ENCODE data around the gene TATDN2.

The TATDN2 gene

DNA sequence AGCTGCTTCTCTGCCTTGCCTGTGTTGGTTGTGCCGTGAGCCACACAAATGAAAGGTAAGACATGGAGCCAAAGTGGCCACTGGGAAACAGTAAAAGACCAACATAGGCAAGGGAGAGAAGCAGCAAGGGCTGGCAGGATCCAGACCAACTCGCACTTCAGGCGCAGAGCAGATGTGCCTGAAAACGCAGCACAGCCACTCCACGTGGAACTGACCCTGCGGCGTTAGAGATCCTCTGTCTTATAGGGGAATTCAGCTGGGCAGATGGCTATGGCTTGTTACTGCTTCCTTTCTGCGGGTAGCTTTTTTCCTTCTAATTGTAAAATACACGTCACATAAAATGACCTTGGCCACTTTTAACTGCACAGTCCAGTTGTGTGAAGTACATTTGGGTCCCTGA, 54.8 kb downstream of the TATDN2 start:
- H3K4me3 ChIP-seq (ENCODE audit: low read depth, low read length) = no peak overlapping the region
- DNase-seq (ENCODE audit: low read depth) = no peak
- TF ChIP-seq, protein P1, sequence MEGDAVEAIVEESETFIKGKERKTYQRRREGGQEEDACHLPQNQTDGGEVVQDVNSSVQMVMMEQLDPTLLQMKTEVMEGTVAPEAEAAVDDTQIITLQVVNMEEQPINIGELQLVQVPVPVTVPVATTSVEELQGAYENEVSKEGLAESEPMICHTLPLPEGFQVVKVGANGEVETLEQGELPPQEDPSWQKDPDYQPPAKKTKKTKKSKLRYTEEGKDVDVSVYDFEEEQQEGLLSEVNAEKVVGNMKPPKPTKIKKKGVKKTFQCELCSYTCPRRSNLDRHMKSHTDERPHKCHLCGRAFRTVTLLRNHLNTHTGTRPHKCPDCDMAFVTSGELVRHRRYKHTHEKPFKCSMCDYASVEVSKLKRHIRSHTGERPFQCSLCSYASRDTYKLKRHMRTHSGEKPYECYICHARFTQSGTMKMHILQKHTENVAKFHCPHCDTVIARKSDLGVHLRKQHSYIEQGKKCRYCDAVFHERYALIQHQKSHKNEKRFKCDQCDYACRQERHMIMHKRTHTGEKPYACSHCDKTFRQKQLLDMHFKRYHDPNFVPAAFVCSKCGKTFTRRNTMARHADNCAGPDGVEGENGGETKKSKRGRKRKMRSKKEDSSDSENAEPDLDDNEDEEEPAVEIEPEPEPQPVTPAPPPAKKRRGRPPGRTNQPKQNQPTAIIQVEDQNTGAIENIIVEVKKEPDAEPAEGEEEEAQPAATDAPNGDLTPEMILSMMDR (IDR thresholded peaks at IDR 0.05; ENCODE audit: low read depth, low read length) = no peak
- TF ChIP-seq, protein P2, sequence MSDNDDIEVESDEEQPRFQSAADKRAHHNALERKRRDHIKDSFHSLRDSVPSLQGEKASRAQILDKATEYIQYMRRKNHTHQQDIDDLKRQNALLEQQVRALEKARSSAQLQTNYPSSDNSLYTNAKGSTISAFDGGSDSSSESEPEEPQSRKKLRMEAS (IDR thresholded peaks at IDR 0.05; ENCODE audit: low read depth, low read length) = no peak
- TF ChIP-seq POLR2A (IDR thresholded peaks at IDR 0.05; ENCODE audit: extremely low read depth, insufficient read length) (no peak), MYC (IDR thresholded peaks at IDR 0.05; ENCODE audit: low read depth, low read length) (no peak)

DNA sequence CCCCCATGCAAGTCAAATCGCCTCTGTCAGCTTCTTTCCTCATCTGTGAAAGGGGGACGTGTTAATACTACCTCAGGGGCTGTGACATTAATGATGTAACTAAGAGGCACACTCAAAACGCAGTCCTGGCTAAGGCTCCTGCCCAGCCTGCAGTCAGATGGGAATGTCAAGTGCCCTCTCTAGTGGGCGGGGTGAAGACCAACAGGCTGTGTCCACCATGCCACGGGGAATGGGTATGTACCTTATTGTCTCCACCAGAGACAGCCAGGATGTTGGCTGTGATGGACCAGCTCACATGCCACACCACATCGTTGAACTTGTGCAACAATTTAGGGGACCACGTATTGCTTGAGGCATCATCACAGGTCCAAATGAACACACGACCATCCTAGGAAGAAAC, 55.5 kb downstream of the TATDN2 start:
- TF ChIP-seq MYC (IDR thresholded peaks at IDR 0.05; ENCODE audit: low read depth, low read length) (no peak), POLR2A (IDR thresholded peaks at IDR 0.05; ENCODE audit: extremely low read depth, insufficient read length) (no peak)
- TF ChIP-seq, protein P2 (IDR thresholded peaks at IDR 0.05; ENCODE audit: low read depth, low read length) = no peak
- TF ChIP-seq, protein P1 (IDR thresholded peaks at IDR 0.05; ENCODE audit: low read depth, low read length) = no peak
- no peak overlapping the region for H3K4me3 ChIP-seq (ENCODE audit: low read depth, low read length)
- no peak for DNase-seq (ENCODE audit: low read depth)

DNA sequence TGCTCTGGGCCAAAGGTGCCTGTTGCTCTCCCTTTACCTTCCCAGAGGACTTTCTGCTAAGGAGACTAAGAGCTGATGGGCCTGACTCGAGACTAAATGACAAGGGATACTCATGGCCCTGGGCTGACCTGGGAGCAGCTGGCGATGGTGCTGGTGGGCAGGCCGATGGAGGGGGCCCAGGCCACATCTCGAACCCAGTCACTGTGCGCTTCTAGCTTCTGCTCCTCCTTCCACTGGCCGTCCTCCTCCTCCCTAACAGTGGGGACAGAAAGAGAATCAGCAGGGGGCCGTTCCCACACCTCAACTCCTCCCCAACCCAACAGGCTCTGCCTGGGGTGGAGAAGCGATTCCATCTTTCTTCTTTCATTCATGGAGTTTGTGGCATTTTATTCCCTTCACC, 56.6 kb downstream of the TATDN2 start:
- no peak for DNase-seq (ENCODE audit: low read depth)
- TF ChIP-seq, protein P1 (IDR thresholded peaks at IDR 0.05; ENCODE audit: low read depth, low read length) = no peak
- TF ChIP-seq, protein P2 (IDR thresholded peaks at IDR 0.05; ENCODE audit: low read depth, low read length) = no peak
- TF ChIP-seq POLR2A (IDR thresholded peaks at IDR 0.05; ENCODE audit: extremely low read depth, insufficient read length) = no peak
- no peak for TF ChIP-seq MYC (IDR thresholded peaks at IDR 0.05; ENCODE audit: low read depth, low read length)
- no peak overlapping the region for H3K4me3 ChIP-seq (ENCODE audit: low read depth, low read length)

DNA sequence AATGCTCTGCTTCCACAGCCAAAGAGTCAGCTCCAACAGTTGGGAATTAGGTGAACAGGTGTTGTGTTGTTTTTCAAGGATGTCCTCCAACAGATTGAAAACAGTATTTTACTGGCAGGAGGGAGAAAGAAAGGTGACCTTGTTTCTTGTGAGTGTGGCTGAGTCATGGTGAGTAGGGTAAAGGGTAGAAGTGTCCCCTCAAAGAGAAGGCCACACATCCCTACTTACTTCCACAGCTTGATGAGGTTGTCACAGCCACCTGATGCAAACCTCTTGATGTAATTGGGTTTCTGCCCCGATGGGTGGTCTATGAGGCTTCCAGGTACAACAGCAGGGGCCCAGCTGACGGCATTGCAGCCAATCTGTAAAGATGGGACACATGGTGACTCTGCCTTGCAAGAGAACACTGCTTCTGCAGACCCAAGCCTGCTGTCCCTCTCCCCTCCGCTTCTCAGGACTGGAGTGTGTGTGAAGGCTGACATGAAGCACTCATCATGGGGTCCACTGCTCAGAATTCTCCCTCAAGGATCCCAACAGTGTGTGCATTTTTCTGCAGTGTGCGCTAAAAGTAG, 57.2 kb downstream of the TATDN2 start:
- no peak for DNase-seq (ENCODE audit: low read depth)
- TF ChIP-seq POLR2A (IDR thresholded peaks at IDR 0.05; ENCODE audit: extremely low read depth, insufficient read length) = no peak
- TF ChIP-seq MYC (IDR thresholded peaks at IDR 0.05; ENCODE audit: low read depth, low read length) = no peak
- TF ChIP-seq, protein P2 (IDR thresholded peaks at IDR 0.05; ENCODE audit: low read depth, low read length) = no peak
- TF ChIP-seq, protein P1 (IDR thresholded peaks at IDR 0.05; ENCODE audit: low read depth, low read length) = no peak
- no peak overlapping the region for H3K4me3 ChIP-seq (ENCODE audit: low read depth, low read length)

DNA sequence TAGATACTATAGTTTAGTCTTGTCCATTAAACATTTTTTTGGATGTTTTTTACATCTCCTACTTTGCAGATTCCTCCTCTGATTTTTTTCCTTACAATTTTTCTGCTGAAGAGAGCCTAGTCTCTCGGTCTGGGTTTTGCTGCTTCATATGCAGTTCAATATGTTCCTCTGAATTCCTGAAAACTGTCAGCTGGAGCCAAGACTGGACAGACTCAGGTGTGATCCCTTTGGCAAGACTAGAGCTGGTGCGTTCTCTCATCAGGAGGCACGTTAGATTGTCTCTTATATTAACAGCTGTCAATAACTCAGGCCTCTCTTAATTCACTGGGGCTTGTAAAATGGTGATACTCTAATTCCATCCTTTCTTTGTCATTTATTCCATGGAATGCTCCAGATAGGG, 57.9 kb downstream of the TATDN2 start:
- no peak for DNase-seq (ENCODE audit: low read depth)
- no peak overlapping the region for H3K4me3 ChIP-seq (ENCODE audit: low read depth, low read length)
- TF ChIP-seq, protein P2 (IDR thresholded peaks at IDR 0.05; ENCODE audit: low read depth, low read length) = no peak
- TF ChIP-seq, protein P1 (IDR thresholded peaks at IDR 0.05; ENCODE audit: low read depth, low read length) = no peak
- TF ChIP-seq POLR2A (IDR thresholded peaks at IDR 0.05; ENCODE audit: extremely low read depth, insufficient read length) (no peak), MYC (IDR thresholded peaks at IDR 0.05; ENCODE audit: low read depth, low read length) (no peak)

Data from NB4 (cell line).